Neural progenitor cell (in vitro differentiated cells): ENCODE measurements around the gene ACP3.

Experiments
- EZH2 ChIP-seq: fragments of 200-600 bp; sonication (generic); IDR thresholded peaks from 2 replicates; pipeline ENCODE4 v1.6.1; 2017; ENCODE audit warnings: antibody characterized with exemption, mild to moderate bottlenecking, moderate library complexity
- TF ChIP-seq, protein P1 (sequence below): fragments of 200-600 bp; sonication (generic); IDR thresholded peaks from 2 replicates; pipeline ENCODE4 v1.5.1; 2017; ENCODE audit warnings: antibody characterized with exemption, mild to moderate bottlenecking

DNA sequence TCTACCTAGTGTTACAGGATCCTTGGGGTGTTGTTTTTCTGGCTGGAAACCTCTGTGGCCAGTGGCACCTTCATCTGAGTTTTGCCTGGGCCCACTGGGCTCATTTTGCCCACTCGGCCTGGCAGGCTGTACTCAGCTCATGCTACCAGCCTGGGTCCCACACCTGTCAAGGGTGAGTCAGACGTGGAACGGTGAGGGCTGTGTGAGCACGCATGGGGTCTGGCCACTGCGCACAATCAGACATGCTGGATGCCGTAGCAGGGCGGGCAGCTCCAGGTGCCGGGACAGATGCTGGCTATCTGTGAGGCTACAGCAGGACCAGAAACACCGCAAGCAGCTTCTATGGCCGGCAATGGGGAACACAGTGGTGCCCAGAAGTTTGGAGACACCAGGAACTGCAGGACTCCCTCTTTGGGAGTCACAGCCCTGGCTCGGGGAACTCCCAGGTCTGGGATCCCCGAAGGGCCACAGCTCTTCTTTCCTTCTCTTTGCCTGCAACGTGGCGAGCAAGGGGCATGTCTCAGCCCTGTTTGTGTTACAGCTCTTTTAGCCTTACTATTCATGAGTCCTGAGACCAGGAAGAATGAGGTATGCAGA is 64.2 kb downstream of the ACP3 start:
- no peak for TF ChIP-seq EZH2
- TF ChIP-seq, protein P1, sequence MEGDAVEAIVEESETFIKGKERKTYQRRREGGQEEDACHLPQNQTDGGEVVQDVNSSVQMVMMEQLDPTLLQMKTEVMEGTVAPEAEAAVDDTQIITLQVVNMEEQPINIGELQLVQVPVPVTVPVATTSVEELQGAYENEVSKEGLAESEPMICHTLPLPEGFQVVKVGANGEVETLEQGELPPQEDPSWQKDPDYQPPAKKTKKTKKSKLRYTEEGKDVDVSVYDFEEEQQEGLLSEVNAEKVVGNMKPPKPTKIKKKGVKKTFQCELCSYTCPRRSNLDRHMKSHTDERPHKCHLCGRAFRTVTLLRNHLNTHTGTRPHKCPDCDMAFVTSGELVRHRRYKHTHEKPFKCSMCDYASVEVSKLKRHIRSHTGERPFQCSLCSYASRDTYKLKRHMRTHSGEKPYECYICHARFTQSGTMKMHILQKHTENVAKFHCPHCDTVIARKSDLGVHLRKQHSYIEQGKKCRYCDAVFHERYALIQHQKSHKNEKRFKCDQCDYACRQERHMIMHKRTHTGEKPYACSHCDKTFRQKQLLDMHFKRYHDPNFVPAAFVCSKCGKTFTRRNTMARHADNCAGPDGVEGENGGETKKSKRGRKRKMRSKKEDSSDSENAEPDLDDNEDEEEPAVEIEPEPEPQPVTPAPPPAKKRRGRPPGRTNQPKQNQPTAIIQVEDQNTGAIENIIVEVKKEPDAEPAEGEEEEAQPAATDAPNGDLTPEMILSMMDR: no peak
